GM12875 (cell line): ENCODE results near the gene WWOX.

ENCODE experiments used
- H3K4me3 ChIP-seq: one replicate; pipeline ENCODE4 v1.5.1; 2011; ENCODE audit warnings: low read depth, low read length, control low read depth
- CTCF ChIP-seq: IDR thresholded peaks from 2 replicates; pipeline ENCODE4 v1.5.1; 2011; ENCODE audit warnings: low read depth, mild to moderate bottlenecking, control low read depth, inconsistent platforms, low read length, moderate library complexity, borderline replicate concordance; ENCODE audit not compliant: insufficient read depth

The WWOX gene

GRCh38 chr16:79182616-79183015, 1083.2 kb downstream of the WWOX start:
- no peak for TF ChIP-seq CTCF
- no peak overlapping the region for H3K4me3 ChIP-seq

GRCh38 chr16:79183571-79183970, 1084.1 kb downstream of the WWOX start:
- TF ChIP-seq CTCF, result no peak
- no peak overlapping the region for H3K4me3 ChIP-seq

- TF ChIP-seq CTCF, result no peak
- H3K4me3 ChIP-seq, result no peak overlapping the region
Observed at GRCh38 chr16:79184464-79185030, 1085.1 kb downstream of the WWOX start.

GRCh38 chr16:79185711-79186110, 1086.3 kb downstream of the WWOX start:
- no peak for TF ChIP-seq CTCF

GRCh38 chr16:79186196-79186595, 1086.7 kb downstream of the WWOX start:
- no peak overlapping the region for H3K4me3 ChIP-seq

More at GRCh38 chr16:79185711-79186110, 1086.3 kb downstream of the WWOX start:
- H3K4me3 ChIP-seq, result no peak overlapping the region

GRCh38 chr16:79188115-79188738, 1088.8 kb downstream of the WWOX start:
- no peak overlapping the region for H3K4me3 ChIP-seq
- TF ChIP-seq CTCF, result no peak

More at GRCh38 chr16:79186196-79186595, 1086.7 kb downstream of the WWOX start:
- TF ChIP-seq CTCF, result no peak

GRCh38 chr16:79188739-79189122, 1089.3 kb downstream of the WWOX start:
- TF ChIP-seq CTCF, result no peak
- no peak overlapping the region for H3K4me3 ChIP-seq
